HG02798 (cell line): ENCODE results near the gene TPX2.

Experiments
- ATAC-seq: cut with Tn5 transposase; IDR thresholded peaks from one replicate; pipeline ENCODE4 v1.9.1; 2021; ENCODE audit warnings: mild to moderate bottlenecking; ENCODE audit not compliant: unreplicated experiment, poor library complexity

Gene TPX2

GRCh38 chr20:31843288-31843687 lies 104.2 kb downstream of the TPX2 start:
- no peak for ATAC-seq

DNA sequence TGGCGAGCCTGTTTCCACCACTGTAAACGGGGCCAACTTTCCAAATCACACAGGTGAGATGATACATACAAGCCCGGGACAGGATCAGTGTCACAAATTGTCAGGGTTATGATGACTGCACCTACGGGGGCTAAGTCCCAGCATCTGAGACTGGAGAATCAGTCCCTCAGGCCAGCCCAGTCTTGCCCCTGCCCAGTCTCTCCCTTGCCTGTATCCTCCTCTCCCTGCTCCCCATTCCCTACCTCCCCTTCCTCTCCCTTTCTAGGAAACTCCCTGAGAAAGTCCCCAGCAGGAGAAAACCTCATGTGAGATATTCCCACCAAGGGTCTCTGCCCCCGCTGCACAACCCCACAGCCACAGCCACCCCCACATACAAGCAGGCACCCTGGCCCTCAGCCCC lies 104.8 kb downstream of the TPX2 start:
- no peak for ATAC-seq

- no peak for ATAC-seq
Observed at GRCh38 chr20:31844737-31845299, 105.7 kb downstream of the TPX2 start.

GRCh38 chr20:31845300-31845863 lies 106.3 kb downstream of the TPX2 start, which contains the start of gene FOXS1:
TSS of gene FOXS1 (minus strand) at chr20:31845604. CDS start at chr20:31845542, 62 bp downstream.
- no peak for ATAC-seq

DNA sequence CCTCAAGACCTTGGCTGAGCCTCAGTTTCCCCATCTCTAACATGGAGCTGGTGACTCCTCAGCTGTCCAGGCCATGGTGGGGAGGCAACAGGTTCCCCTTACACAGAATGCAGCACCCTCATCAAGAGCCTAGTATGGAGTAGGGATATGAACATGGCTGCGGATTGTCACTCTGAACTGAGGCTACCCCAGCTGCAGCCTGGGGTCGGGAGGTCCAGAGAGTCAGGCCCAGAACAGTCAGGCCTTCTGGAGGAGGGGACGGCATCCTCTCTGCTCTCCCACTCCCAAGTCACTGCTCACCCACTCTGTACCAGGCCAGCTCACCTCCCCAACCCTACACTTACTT lies 107.7 kb downstream of the TPX2 start:
- ATAC-seq = no peak

- no peak for ATAC-seq
Observed at GRCh38 chr20:31848088-31848999, 109.3 kb downstream of the TPX2 start.

DNA sequence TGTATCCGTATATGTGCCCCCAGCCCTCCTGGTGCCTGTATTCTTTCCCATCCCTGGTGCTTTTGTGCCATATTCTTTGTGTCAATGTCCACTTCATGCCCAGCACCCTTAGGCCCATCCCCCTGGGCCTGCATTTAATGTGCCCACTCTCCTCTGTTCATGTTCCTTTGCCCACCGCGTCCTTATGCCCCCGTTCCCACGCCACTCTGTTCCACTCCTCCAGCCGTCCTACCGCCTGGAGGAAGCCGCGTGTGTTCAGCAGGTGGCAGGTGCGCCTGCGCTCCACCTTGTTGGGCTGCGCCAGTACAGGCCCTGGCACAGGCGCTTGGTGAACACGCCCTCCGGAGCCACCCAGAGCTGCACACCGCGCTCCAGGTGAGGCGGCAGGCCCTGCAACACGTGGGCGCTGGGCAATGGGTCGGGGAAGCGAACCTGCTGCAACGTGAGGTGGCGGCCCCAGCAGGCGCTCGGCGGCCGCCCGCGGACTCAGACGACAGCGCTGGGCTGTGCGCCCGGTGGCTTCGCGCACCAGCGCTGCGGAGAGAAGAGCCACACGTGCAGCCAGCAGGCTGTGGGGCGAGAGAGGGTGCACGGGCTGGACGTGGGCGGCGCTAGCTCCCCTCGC lies 110.3 kb downstream of the TPX2 start:
- ATAC-seq = no peak
